ENCODE results near the gene PGP. TPM values are rescaled to one million over a fixed set of nuclear protein-coding genes. Genes with fewer than 3 reads are reported as not detected.

Gene PGP
- total RNA-seq, 1 donor from 2014 or later: 15.7 TPM

GRCh38 chr16:2180962-2181923, 33.4 kb downstream of the PGP start:
- TF ChIP-seq, protein P1, sequence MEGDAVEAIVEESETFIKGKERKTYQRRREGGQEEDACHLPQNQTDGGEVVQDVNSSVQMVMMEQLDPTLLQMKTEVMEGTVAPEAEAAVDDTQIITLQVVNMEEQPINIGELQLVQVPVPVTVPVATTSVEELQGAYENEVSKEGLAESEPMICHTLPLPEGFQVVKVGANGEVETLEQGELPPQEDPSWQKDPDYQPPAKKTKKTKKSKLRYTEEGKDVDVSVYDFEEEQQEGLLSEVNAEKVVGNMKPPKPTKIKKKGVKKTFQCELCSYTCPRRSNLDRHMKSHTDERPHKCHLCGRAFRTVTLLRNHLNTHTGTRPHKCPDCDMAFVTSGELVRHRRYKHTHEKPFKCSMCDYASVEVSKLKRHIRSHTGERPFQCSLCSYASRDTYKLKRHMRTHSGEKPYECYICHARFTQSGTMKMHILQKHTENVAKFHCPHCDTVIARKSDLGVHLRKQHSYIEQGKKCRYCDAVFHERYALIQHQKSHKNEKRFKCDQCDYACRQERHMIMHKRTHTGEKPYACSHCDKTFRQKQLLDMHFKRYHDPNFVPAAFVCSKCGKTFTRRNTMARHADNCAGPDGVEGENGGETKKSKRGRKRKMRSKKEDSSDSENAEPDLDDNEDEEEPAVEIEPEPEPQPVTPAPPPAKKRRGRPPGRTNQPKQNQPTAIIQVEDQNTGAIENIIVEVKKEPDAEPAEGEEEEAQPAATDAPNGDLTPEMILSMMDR (IDR thresholded peaks at IDR 0.05; ENCODE audit: insufficient read depth, low read length, poor library complexity, severe bottlenecking): no peak
- H3K4me3 ChIP-seq (ENCODE audit: low read depth, low read length): no peak overlapping the region
- DNase-seq (ENCODE audit: low read depth): no peak
- H3K36me3 ChIP-seq (ENCODE audit: control insufficient read depth, insufficient read depth, low read length): no peaks in the 10 kb centered on the region
- peaks cover 3% of the 10 kb centered on the region for H3K27me3 ChIP-seq (ENCODE audit: control insufficient read depth, insufficient read depth, low read length)

DNA sequence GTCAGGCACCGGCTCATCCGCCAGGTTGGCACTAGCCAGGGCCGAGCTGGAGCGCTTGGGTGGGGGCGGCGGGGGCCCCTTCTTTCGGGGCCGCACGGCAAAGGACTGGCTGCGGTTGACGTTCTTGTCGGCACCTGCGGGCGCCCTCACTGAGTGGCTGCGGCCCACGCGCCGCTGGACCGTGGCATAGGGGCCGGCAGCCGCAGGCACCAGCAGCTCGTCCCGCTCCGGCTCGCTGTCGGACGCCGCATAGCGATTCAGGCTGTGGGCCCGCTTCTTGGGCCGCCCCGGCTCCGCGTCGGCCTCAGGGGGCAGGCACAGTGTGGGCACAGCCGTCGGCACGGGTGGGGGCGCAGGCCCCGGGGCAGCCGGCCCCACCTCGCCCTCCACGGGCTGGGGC, 34.2 kb downstream of the PGP start:
- no peak overlapping the region for H3K4me3 ChIP-seq (ENCODE audit: low read depth, low read length)

DNA sequence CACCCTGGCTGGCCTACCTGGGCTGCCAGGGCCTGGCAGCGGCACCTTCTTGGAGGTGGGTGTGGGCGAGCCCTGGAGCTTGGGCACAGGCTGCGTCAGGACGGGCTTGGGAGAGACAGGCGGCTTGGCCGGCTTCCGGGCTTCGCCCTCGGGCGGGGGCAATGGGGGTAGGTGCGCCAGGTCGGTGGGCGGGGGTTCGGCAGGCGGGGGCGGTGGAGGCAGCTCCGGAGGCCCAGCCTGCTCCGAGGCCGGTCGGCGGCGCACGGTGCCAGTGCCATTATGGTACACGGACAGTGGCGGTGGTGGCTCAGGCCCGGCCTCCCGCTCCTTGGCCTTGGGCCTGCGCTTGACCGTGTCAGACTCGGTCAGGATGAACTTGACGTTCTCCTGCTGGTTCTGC, 35.1 kb downstream of the PGP start:
- TF ChIP-seq, protein P1 (IDR thresholded peaks at IDR 0.05; ENCODE audit: insufficient read depth, low read length, poor library complexity, severe bottlenecking): no peak
- H3K27me3 ChIP-seq (ENCODE audit: control insufficient read depth, insufficient read depth, low read length): peaks cover 3% of the 10 kb centered on the region
- H3K4me3 ChIP-seq (ENCODE audit: low read depth, low read length): no peak overlapping the region
- no peak for DNase-seq (ENCODE audit: low read depth)
- peaks cover 2% of the 10 kb centered on the region for H3K36me3 ChIP-seq (ENCODE audit: control insufficient read depth, insufficient read depth, low read length)

More for the DNA sequence above, 34.2 kb downstream of the PGP start:
- DNase-seq (ENCODE audit: low read depth): no peak
- TF ChIP-seq, protein P1 (IDR thresholded peaks at IDR 0.05; ENCODE audit: insufficient read depth, low read length, poor library complexity, severe bottlenecking): no peak
- Histone ChIP-seq H3K36me3 (ENCODE audit: control insufficient read depth, insufficient read depth, low read length) (no peaks in the 10 kb centered on the region), H3K27me3 (ENCODE audit: control insufficient read depth, insufficient read depth, low read length) (peaks cover 3% of the 10 kb centered on the region)

DNA sequence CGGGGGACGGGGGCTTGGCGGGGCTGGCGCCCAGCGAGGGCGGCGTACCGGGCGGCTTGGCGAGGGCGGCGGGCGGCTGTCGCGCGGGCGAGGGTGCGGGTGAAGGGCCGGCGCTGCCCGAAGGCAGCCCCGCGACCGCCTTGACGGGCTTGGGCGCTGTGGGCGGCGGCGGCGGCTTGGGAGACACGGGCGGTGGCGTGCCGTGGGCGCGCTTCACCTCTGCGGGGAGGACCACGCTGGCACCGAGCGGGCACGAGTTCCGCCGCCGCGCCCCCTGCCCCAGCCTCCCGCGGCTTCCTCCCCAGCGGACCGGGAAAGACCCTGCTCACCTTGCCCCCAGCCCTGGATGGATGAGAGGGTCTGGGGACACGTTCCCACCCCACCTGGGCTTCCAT, 35.5 kb downstream of the PGP start:
- H3K4me3 ChIP-seq (ENCODE audit: low read depth, low read length): no peak overlapping the region
- peaks cover 2% of the 10 kb centered on the region for H3K36me3 ChIP-seq (ENCODE audit: control insufficient read depth, insufficient read depth, low read length)
- no peak for DNase-seq (ENCODE audit: low read depth)
- TF ChIP-seq, protein P1 (IDR thresholded peaks at IDR 0.05; ENCODE audit: insufficient read depth, low read length, poor library complexity, severe bottlenecking): no peak
- H3K27me3 ChIP-seq (ENCODE audit: control insufficient read depth, insufficient read depth, low read length): peaks cover 3% of the 10 kb centered on the region

DNA sequence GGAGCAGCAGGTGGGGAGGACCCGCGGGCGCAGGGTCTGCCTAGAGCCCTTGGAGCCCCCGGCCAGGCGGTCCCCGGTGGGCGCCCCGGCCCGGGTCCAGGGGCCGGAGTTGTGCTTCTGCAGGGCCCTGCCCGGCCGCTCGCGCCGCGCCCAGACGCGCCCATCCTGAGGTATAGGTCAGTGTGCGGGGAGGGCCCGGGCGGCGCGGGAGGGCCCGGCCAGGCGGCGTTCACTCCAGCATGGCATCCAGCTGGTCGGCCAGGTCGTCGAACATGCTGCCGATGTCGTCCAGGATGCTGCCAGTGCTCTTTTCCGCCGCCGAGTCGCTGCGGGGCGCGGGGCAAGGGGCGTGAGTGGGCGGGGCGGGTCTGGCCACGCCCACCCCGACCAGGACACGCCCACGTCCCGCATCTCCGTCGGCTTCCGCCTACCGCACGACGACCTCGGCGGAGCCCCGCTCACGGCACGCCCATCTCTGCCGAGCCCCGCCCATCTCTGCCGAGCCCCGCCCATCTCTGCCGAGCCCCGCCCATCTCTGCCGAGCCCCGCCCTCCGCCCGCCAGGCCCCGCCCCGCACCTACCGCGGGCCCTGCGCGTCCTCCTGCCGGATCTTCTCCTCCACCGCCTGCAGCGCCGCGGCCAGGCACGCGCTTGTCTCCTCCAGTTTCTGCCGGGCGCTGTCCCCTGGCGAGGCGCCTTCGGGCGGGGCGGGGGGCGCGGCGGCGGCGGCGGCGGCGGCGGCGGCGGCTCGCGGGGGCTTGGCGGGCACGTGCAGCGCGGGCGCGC, 36.1 kb downstream of the PGP start:
- Histone ChIP-seq H3K27me3 (ENCODE audit: control insufficient read depth, insufficient read depth, low read length) (peaks cover 3% of the 10 kb centered on the region), H3K4me3 (ENCODE audit: low read depth, low read length) (no peak overlapping the region), H3K36me3 (ENCODE audit: control insufficient read depth, insufficient read depth, low read length) (peaks cover 2% of the 10 kb centered on the region)
- no peak for DNase-seq (ENCODE audit: low read depth)
- TF ChIP-seq, protein P1 (IDR thresholded peaks at IDR 0.05; ENCODE audit: insufficient read depth, low read length, poor library complexity, severe bottlenecking): no peak
